GM20431 (cell line): Measurements from ENCODE around the gene PIAS4.
"Not testable (repeated sequence)": the region's sequence is repeated elsewhere in the genome, so short reads cannot be mapped to it uniquely, and the experiment has no call there.

Experiments
- in situ Hi-C: fragments of 300-500 bp; cut with MseI, MboI; formaldehyde crosslinking; loops from one replicate; pipeline ENCODE4 v1.15.0; 2020; ENCODE audit warnings: low sequenced_read_pairs; ENCODE audit not compliant: unreplicated experiment

The PIAS4 gene, protein sequence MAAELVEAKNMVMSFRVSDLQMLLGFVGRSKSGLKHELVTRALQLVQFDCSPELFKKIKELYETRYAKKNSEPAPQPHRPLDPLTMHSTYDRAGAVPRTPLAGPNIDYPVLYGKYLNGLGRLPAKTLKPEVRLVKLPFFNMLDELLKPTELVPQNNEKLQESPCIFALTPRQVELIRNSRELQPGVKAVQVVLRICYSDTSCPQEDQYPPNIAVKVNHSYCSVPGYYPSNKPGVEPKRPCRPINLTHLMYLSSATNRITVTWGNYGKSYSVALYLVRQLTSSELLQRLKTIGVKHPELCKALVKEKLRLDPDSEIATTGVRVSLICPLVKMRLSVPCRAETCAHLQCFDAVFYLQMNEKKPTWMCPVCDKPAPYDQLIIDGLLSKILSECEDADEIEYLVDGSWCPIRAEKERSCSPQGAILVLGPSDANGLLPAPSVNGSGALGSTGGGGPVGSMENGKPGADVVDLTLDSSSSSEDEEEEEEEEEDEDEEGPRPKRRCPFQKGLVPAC

GRCh38 chr19:4007021-4007835 is at the start of gene PIAS4:
Gene PIAS4, plus strand, starts transcription at chr19:4007736. Its CDS starts 25 bp downstream, at chr19:4007761.
- in situ Hi-C loops, result no loop called here

- in situ Hi-C loops, result no loop called here
Measured at GRCh38 chr19:3958836-3959765, 48.4 kb upstream of the PIAS4 start.

DNA sequence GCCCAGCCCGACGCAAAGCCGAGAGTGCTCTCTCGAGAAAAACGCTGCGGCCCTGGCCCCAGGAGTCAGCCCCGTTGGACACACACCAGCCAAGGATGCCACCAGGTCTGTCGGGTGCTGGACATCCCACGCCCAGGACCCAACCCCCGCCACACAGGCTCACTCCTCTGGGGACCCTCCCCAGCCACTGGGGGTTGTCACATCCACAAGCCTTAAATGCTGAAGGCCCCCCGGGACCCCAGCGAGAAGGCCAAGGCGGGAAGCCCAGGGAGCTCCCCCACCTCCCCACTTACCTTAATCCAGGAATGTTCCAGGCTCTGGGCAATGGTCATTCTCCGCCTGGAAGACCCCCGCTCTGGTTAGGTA is 47.8 kb upstream of the PIAS4 start:
- in situ Hi-C loops, result no loop called here

GRCh38 chr19:3961007-3961406 is 46.5 kb upstream of the PIAS4 start:
- in situ Hi-C loops, result no loop called here

GRCh38 chr19:3963458-3964255 is 43.9 kb upstream of the PIAS4 start:
- in situ Hi-C loops, result no loop called here

- in situ Hi-C loops, result no loop called here
Measured at GRCh38 chr19:3964256-3965194, 43.0 kb upstream of the PIAS4 start.

DNA sequence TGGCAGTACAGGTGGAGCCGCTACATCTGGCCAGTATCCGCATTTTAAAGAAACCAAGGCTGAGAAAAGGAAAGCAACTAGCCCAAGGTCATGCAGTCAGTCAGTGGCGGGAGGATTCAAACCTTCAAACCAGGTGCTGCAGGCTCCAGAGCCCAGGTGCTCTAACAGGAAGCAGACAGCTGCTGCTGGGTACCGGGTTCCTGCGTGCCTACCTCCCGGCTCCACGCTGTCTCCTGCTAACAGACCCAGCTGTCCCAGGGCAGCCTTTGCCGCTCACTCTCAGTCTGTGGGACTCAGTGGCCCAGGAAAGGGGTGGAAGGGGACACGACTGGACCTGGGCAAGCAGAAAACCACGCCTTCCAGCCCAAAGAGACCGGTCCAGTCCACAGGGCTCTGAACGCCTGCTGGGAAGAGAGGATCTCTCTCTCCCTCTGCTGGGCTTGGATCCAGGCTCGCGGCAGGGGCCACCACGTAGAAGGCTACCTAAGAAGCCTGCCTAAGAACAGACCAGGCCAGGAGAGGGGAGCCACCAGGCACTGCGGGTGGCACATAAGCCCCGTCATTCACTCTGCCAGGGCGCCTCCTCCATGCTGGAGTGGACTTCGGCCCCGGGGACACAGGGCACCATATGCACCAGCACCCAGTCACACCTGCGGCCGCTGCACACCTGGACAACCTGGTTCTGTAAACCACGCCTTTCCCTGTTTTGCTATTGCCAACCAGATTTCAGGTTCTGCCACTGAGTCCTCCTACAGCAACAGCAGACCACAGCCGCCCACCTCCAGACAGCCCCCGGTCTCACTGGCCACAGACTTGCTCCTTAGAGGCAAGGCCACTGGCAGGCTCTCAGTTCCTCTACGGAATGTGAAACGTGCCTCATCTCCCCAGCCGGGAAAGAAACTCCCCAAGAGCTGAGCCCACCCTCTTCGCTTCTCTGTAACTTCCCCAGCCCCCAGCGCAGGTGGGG is 41.2 kb upstream of the PIAS4 start:
- in situ Hi-C loops, result no loop called here

- in situ Hi-C loops, result not testable (repeated sequence)
Measured at GRCh38 chr19:3967983-3968382, 39.6 kb upstream of the PIAS4 start.

DNA sequence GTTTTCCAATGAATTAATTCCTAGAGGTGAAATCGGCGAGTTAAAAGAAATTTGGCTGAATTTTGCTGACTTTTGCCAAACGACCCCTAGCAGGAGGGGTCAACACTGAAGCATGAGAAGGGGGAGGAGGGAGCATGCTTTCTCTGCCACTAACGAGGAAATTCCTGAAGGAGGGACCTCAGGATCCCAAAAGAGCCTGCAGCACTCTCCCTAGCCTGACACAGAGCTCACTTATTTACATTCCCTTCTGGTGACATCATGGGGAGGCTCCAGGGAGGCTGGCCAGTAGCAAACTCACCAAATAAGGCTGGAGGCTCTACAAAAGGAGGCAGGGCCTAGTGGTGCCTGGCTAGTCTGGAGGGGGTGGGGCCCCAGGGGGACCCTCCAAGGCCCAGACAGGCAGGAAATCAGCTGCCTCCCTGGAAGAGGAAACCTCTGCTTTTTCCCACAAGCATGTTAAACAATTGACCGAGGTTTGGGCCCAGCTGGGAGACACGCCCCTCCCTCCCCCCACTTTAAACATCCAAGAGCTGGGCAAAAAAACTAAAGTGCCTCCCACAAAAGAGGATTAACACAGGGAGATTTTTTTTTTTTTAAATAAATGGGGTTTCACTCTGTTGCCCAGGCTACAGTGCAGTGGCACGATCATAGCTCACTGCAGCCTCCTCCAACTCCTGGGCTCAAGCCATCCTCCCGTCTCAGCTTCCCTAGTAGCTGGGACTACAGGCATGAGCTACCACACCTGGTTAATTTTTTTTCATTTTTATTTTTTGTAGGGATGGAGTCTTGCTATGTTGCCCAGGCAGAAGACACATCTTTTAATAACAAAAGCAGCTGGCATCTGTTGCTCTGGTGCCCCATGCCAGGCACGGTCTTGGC is 38.7 kb upstream of the PIAS4 start:
- in situ Hi-C loops, result no loop called here

DNA sequence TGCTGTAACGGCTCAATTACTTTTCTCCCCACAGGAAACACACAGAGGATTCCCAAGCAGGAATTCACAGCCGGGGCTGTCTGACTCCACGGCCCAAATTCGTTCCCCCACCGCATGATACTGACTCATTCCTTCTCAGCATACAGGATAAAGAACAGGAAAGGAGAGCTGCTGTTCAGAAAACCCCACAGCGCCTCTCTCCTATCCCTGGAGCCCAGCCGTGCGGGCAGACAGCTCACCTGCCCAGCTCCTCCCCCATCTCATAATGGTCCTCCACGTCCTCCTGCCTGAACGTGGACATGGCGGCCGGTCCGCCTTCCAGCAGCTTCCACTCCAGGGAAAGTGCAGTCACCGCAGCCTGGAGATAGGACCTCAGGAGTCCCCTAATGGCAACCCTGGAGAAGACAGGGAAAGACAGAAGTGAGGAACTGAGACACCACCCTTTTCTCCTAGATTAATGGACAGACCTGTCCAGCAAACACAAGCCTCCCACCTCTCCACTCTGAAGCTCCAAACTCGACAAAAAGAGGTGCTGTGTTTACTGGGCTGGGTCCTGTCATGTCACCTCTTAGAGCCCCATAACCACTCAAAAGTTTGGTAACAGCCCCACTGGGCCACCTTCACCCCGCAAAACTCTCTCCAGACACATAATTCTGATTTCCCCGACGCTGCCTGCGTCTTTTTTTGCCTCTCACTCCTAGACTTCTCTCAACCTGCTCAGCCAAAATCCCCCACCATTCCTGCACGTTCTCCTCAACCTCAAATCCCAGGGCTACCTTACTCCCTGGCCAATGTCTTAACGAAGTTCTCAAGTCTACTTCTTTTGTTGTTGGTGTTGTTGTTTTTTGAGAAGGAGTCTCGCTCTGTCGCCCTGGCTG is 37.9 kb upstream of the PIAS4 start:
- in situ Hi-C loops, result no loop called here

DNA sequence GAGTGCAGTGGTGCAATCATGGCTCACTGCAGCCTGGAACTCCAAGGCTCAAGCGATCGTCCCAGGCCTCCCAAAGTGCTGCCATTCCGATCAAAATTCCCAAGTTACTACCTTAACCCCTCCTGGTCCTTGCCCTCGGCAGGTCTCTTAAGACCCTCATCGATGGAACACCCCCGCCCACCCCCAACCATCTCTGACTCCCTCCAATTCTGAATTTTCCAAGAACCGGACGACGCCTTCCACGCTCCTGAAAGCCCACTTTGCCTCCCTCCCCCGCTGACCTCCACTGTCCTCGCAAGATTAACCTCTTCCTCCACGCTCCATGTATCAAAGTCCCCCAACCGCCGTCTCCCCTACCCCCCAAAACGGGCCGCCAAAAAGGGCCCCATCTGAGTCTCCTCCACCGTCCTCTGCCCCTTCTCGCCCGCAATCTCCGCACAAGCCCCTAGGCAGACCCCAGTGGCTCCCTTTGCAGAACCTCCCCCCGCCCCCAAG is 37.2 kb upstream of the PIAS4 start:
- in situ Hi-C loops, result no loop called here

- in situ Hi-C loops, result no loop called here
Measured at GRCh38 chr19:3970808-3971598, 36.5 kb upstream of the PIAS4 start, which contains the start of gene DAPK3. Gene DAPK3, minus strand, starts transcription at chr19:3971099. Its CDS starts 1,364 bp downstream, at chr19:3969735.

DNA sequence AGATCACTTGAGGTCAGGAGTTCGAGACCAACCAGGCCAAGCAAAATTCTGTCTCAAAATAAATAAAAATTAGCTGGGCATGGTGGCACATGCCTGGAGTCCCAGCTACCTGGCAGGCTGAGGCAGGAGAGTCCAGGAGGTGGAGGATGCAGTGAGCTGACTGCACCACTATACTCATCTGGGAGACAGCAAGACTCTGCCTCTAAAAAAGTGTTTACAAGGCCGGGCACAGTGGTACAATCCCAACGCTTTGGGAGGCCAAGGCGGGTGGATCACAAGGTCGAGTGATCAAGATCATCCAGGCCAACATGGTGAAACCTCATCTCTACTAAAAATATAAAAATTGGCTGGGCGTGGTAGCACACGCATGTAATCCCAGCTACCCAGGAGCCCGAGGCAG is 32.4 kb upstream of the PIAS4 start:
- in situ Hi-C loops, result no loop called here

- in situ Hi-C loops, result no loop called here
Measured at GRCh38 chr19:3975637-3976087, 31.9 kb upstream of the PIAS4 start.
